ENCODE data around the gene P2RY1. TPM values are rescaled to one million over a fixed set of nuclear protein-coding genes. Genes with fewer than 3 reads are reported as not detected.
"Not testable (repeated sequence)": the region's sequence is repeated elsewhere in the genome, so short reads cannot be mapped to it uniquely, and the experiment has no call there.

P2RY1 gene
- total RNA-seq, 6 experiments from 2014 or later, result not detected

GRCh38 chr3:152865668-152866245 is 30.8 kb downstream of the P2RY1 start:
- no peak overlapping the region for H3K4me3 Mint-ChIP-seq
- no peaks in the 10 kb centered on the region for H3K27me3 Mint-ChIP-seq (ENCODE audit: insufficient read depth)
- H3K4me1 Mint-ChIP-seq (ENCODE audit: low read depth), result no peaks in the 10 kb centered on the region
- no peak for DNase-seq
- H3K36me3 Mint-ChIP-seq (ENCODE audit: low read depth), result no peaks in the 10 kb centered on the region
- no peak for TF ChIP-seq CTCF (IDR thresholded peaks at IDR 0.05)
- H3K9me3 Mint-ChIP-seq, result peaks cover 19% of the 10 kb centered on the region
- no peak overlapping the region for H3K27ac Mint-ChIP-seq

- H3K4me1 Mint-ChIP-seq (ENCODE audit: low read depth), result no peaks in the 10 kb centered on the region
- H3K36me3 Mint-ChIP-seq (ENCODE audit: low read depth), result no peaks in the 10 kb centered on the region
- no peaks in the 10 kb centered on the region for H3K27me3 Mint-ChIP-seq (ENCODE audit: insufficient read depth)
- no peak overlapping the region for H3K4me3 Mint-ChIP-seq
- no peak for TF ChIP-seq CTCF (IDR thresholded peaks at IDR 0.05)
- no peak overlapping the region for H3K27ac Mint-ChIP-seq
- DNase-seq, result no peak
- H3K9me3 Mint-ChIP-seq, result peaks cover 44% of the 10 kb centered on the region
These were observed 35.1 kb downstream of the P2RY1 start for GRCh38 chr3:152870027-152870426.

- not testable (repeated sequence) for H3K4me3 Mint-ChIP-seq; DNase-seq; H3K36me3 Mint-ChIP-seq (ENCODE audit: low read depth); H3K27ac Mint-ChIP-seq; H3K4me1 Mint-ChIP-seq (ENCODE audit: low read depth); H3K27me3 Mint-ChIP-seq (ENCODE audit: insufficient read depth)
- peaks cover 44% of the 10 kb centered on the region for H3K9me3 Mint-ChIP-seq
These were observed 38.4 kb downstream of the P2RY1 start for GRCh38 chr3:152873314-152873713.

DNA sequence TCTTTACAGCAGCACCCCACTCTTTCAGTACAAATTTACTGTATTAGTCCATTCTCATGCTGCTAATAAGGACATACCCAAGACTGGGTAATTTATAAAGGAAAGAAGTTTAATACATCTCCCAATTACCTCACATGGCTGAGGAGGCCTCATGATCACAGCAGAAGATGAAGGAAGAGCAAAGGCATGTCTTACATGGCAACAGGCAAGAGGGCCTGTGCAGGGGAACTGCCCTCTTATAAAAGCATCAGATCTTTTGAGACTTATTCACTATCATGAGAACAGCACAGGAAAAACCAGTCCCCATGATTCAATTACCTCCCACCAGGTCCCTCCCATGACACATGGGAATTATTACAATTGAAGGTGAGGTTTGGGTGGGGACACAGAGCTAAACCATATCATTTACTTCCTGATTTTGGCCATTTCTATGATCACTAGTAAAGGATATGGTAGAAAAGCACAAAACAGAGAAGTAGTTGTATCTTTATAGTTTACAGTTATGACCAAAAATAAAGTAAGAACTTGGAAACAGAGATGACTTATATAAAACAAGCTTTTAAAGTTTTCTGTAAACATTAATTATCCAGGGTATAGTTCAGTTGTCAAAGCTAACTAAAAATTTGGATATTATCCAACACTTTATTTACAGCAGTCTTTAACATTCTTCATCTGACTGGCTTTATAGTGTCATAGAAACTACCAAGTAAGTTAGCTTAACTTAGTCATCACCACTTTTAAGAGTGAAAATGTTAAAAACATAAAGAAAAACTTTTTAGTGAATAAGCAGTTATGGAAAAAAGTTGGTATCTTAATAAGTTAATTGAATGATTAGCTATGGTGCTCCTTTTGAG is 40.2 kb downstream of the P2RY1 start:
- Mint-ChIP-seq H3K9me3 (peaks cover 52% of the 10 kb centered on the region), H3K36me3 (ENCODE audit: low read depth) (no peaks in the 10 kb centered on the region), H3K4me1 (ENCODE audit: low read depth) (no peaks in the 10 kb centered on the region), H3K27ac (no peak overlapping the region), H3K4me3 (no peak overlapping the region), H3K27me3 (ENCODE audit: insufficient read depth) (peaks cover 2% of the 10 kb centered on the region)
- DNase-seq, result no peak
- TF ChIP-seq CTCF (IDR thresholded peaks at IDR 0.05), result no peak

DNA sequence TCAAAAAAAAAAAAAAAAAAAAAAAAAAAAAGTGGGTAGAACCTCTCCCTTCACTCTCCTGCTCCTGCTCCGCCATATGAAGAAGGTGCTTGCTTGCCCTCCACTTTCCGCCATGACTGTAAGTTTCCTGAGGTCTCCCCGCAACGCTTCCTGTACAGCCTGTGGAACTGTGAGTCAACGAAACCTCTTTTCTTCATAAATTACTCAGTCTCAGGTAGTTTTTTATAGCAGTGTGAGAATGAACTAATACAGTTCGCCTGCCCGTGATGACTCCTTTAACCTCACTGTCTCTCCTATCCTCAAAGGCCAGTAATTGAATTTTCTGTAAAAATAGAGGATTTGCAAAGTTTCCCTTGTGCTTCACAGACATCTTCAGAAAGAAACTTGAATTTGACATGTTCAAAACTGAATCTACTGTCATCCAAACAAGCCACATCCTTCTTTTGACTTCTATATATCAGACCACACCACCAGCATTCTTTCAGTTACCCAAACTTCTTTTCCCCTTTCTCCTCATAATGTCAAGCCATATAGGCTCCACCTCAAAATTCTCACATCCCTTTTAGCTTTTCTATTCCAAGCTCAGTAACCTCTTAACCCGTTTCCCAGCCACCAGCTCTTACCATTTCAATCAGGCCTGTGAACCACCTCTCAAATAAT is 44.3 kb downstream of the P2RY1 start:
- no peak overlapping the region for H3K27ac Mint-ChIP-seq
- H3K36me3 Mint-ChIP-seq (ENCODE audit: low read depth), result no peaks in the 10 kb centered on the region
- H3K4me1 Mint-ChIP-seq (ENCODE audit: low read depth), result no peaks in the 10 kb centered on the region
- H3K9me3 Mint-ChIP-seq, result peaks cover 23% of the 10 kb centered on the region
- no peak for DNase-seq
- TF ChIP-seq CTCF (IDR thresholded peaks at IDR 0.05), result no peak
- no peak overlapping the region for H3K4me3 Mint-ChIP-seq
- H3K27me3 Mint-ChIP-seq (ENCODE audit: insufficient read depth), result peaks cover 2% of the 10 kb centered on the region

DNA sequence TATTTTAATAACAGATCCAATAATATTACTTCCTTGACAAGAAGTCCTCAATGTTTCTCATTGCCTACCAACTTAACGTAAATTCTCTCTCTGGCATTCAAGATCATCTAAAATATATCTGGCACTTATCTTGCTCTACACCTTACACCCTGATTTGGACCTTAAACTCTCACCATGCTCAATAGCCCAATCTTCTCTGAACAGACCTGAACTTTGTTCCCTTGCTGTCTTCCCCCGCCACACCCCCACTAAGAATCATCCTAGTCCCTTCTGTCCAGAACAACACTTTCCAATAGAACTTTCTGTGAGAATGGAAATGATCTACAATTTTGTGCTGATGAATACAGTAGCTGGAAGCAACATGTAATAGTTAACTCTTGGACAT is 44.9 kb downstream of the P2RY1 start:
- no peak for TF ChIP-seq CTCF (IDR thresholded peaks at IDR 0.05)
- no peak for DNase-seq
- Mint-ChIP-seq H3K27me3 (ENCODE audit: insufficient read depth) (peaks cover 2% of the 10 kb centered on the region), H3K4me3 (no peak overlapping the region), H3K4me1 (ENCODE audit: low read depth) (no peaks in the 10 kb centered on the region), H3K27ac (no peak overlapping the region), H3K36me3 (ENCODE audit: low read depth) (no peaks in the 10 kb centered on the region), H3K9me3 (peaks cover 17% of the 10 kb centered on the region)
